OCI-LY3 (cell line): ENCODE results near the gene SLC38A10.

Source experiments
- EZH2phosphoT487 ChIP-seq: fragments of 200-600 bp; shearing (Covaris generic); IDR thresholded peaks from 2 replicates; pipeline ENCODE4 v1.6.1; 2018; ENCODE audit warnings: antibody characterized with exemption, mixed run types, low read depth
- TF ChIP-seq, protein P1 (sequence below): fragments of 200-600, 300-600 bp; sonication (generic); IDR thresholded peaks from 2 replicates; pipeline ENCODE4 v1.5.1; 2014; ENCODE audit warnings: antibody characterized with exemption, low read length, low read depth

DNA sequence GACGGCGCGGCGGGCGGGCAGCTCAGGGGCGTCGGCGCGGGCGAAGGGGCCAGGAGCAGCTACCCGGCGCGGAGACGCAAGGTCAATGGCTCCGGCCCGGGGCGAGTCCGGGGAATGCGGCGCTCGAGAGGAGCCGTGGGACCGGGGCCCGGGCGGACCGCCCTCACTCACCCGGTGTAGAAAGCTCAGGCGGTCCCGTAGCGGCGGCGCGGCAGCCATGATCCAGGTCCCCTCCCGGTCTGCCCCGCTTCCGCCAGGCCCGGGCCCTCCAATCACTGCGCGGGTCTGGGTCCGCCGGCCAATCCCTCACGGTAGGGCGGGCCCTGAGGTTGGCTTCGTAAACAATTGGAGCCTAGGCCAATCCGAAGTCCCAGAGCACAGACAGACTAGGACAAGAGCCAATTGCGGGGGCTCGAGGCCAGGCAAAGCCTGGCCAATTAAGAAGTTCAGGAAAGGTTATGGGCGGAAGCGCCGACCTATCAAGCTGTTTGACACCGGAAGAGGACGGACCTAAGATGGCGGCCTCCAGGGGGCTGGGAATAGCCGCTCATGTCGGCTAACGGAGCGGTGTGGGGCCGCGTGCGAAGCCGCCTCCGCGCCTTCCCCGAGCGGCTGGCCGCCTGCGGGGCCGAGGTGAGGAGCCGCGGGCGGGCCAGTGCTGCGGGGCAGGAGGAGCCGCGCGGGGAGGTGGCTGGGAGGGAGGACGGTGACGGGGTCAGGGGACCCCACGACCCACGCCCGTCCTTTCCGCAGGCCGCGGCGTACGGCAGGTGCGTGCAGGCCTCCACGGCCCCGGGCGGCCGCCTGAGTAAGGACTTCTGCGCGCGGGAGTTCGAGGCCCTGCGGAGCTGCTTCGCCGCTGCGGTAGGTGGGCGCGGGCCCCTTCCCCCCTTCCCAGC, 56.0 kb downstream of the SLC38A10 start, which contains the start of the genes NDUFAF8 and TEPSIN:
- TF ChIP-seq, protein P1, sequence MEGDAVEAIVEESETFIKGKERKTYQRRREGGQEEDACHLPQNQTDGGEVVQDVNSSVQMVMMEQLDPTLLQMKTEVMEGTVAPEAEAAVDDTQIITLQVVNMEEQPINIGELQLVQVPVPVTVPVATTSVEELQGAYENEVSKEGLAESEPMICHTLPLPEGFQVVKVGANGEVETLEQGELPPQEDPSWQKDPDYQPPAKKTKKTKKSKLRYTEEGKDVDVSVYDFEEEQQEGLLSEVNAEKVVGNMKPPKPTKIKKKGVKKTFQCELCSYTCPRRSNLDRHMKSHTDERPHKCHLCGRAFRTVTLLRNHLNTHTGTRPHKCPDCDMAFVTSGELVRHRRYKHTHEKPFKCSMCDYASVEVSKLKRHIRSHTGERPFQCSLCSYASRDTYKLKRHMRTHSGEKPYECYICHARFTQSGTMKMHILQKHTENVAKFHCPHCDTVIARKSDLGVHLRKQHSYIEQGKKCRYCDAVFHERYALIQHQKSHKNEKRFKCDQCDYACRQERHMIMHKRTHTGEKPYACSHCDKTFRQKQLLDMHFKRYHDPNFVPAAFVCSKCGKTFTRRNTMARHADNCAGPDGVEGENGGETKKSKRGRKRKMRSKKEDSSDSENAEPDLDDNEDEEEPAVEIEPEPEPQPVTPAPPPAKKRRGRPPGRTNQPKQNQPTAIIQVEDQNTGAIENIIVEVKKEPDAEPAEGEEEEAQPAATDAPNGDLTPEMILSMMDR, result no peak
- TF ChIP-seq EZH2phosphoT487, result no peak
